Liver (tissue), 9 donors: ENCODE measurements around the gene UBE2QL1. TPM values are rescaled to one million over a fixed set of nuclear protein-coding genes. Genes with fewer than 3 reads are reported as not detected.

Source experiments
- DNase-seq: peaks from one replicate; pipeline ENCODE4 v3.0.0-alpha.2; 2017; ENCODE audit warnings: low spot score
- H3K27ac ChIP-seq, 2 donors: one replicate each; pipeline ENCODE4 v1.7.0; 2013; ENCODE audit warnings: inconsistent platforms in 2 of 2, low read length in 2 of 2, control low read depth in 1 of 2, low read depth in 1 of 2, mild to moderate bottlenecking in 1 of 2
- H3K27me3 ChIP-seq, 4 donors: one replicate each; pipeline versions ENCODE4 v1.6.1 to v1.7.0; 2013; ENCODE audit warnings: low read length in 3 of 4, inconsistent platforms in 1 of 4, mild to moderate bottlenecking in 1 of 4, moderate library complexity in 1 of 4; ENCODE audit not compliant: control insufficient read depth in 4 of 4, insufficient read depth in 4 of 4
- H3K36me3 ChIP-seq, 4 donors: one replicate each; pipeline versions ENCODE4 v1.6.1 to v1.7.0; 2013; ENCODE audit warnings: low read length in 3 of 4, mild to moderate bottlenecking in 3 of 4, low read depth in 1 of 4, moderate library complexity in 1 of 4; ENCODE audit not compliant: control insufficient read depth in 4 of 4, insufficient read depth in 3 of 4
- H3K4me1 ChIP-seq, 4 donors: one replicate each; pipeline versions ENCODE4 v1.6.1 to v1.7.0; 2013; ENCODE audit warnings: low read length in 3 of 4, mild to moderate bottlenecking in 3 of 4, moderate library complexity in 1 of 4; ENCODE audit not compliant: control insufficient read depth in 4 of 4, insufficient read depth in 4 of 4
- H3K4me3 ChIP-seq, 3 donors: one replicate each; pipeline versions ENCODE4 v1.6.1 to v1.7.0; 2013; ENCODE audit warnings: low read length in 3 of 3, control low read depth in 1 of 3, low read depth in 1 of 3, mild to moderate bottlenecking in 1 of 3
- H3K9ac ChIP-seq, 2 donors: one replicate each; pipeline ENCODE4 v1.7.0; 2013; ENCODE audit warnings: low read length in 2 of 2, mild to moderate bottlenecking in 2 of 2, moderate library complexity in 2 of 2, control low read depth in 1 of 2, low read depth in 1 of 2
- H3K9me3 ChIP-seq, 4 donors: one replicate each; pipeline versions ENCODE4 v1.6.1 to v1.7.0; 2013; ENCODE audit warnings: low read length in 3 of 4; ENCODE audit not compliant: control insufficient read depth in 4 of 4
- ATF3 ChIP-seq: IDR thresholded peaks from 2 replicates; pipeline ENCODE4 v1.6.1; 2016; ENCODE audit warnings: antibody characterized with exemption
- EGR1 ChIP-seq, 2 donors: IDR thresholded peaks; 2 replicates each; pipeline ENCODE4 v1.6.1; 2016 to 2018; ENCODE audit warnings: antibody characterized with exemption in 2 of 2, low read depth in 2 of 2
- FOXA1 ChIP-seq: IDR thresholded peaks from 2 replicates; pipeline ENCODE4 v1.6.1; 2016; ENCODE audit warnings: antibody characterized with exemption
- GABPA ChIP-seq, 2 donors: IDR thresholded peaks in 1 of 2; conservative IDR thresholded peaks in 1 of 2; 2 replicates each; pipeline ENCODE4 v1.6.1; 2016; ENCODE audit warnings: antibody characterized with exemption in 2 of 2, mild to moderate bottlenecking in 1 of 2, moderate library complexity in 1 of 2
- HNF4A ChIP-seq, 2 donors: conservative IDR thresholded peaks; 2 replicates each; pipeline ENCODE4 v1.6.1; 2016; ENCODE audit warnings: antibody characterized with exemption in 2 of 2, mild to moderate bottlenecking in 2 of 2
- HNF4G ChIP-seq: IDR thresholded peaks from 2 replicates; pipeline ENCODE4 v1.6.1; 2016; ENCODE audit warnings: antibody characterized with exemption
- JUND ChIP-seq, 2 donors: IDR thresholded peaks; 2 replicates each; pipeline ENCODE4 v1.6.1; 2016; ENCODE audit warnings: antibody characterized with exemption in 2 of 2
- NR2F2 ChIP-seq: IDR thresholded peaks from 2 replicates; pipeline ENCODE4 v1.6.1; 2016; ENCODE audit warnings: antibody characterized with exemption
- RAD21 ChIP-seq, 2 donors: IDR thresholded peaks; 2 replicates each; pipeline ENCODE4 v1.6.1; 2016; ENCODE audit warnings: antibody characterized with exemption in 2 of 2, mild to moderate bottlenecking in 2 of 2
- TAF1 ChIP-seq: conservative IDR thresholded peaks from 2 replicates; pipeline ENCODE4 v1.6.1; 2016; ENCODE audit warnings: antibody characterized with exemption, mild to moderate bottlenecking
- YY1 ChIP-seq: IDR thresholded peaks from 2 replicates; pipeline ENCODE4 v1.6.1; 2016; ENCODE audit warnings: antibody characterized with exemption, mild to moderate bottlenecking
- ZBTB33 ChIP-seq: IDR thresholded peaks from 2 replicates; pipeline ENCODE4 v1.6.1; 2016; ENCODE audit warnings: antibody characterized with exemption
- WGBS: extraction: QIAGEN DNeasy Blood & Tissue Kit; methylation state at CpG from one replicate; pipeline ENCODE4 v1.1.7; 2013; 5-methylcytosine and 5-hydroxymethylcytosine counted together
- polyA plus RNA-seq, 2 donors: library from polyadenylated mRNA; stranded (reverse) in 1 of 2; unstranded in 1 of 2; fragments of 200-250 nt in 1 of 2; fragments of >200 nt in 1 of 2; fragmentation: Nextera tagmentation in 1 of 2; extraction: Ambion mirVana in 1 of 2; gene quantifications; one replicate each; pipeline versions ENCODE4 v1.2.1 to v1.2.3, GENCODE V29; 2013 to 2015
- total RNA-seq, 2 donors: library from RNA; depleted of rRNA; stranded (reverse); fragments of >200 nt; gene quantifications; one replicate each; pipeline ENCODE4 v1.2.3, GENCODE V29; 2014
- TF ChIP-seq, protein P1 (sequence below): IDR thresholded peaks from 2 replicates; pipeline ENCODE4 v1.6.1; 2016; ENCODE audit warnings: antibody characterized with exemption, mild to moderate bottlenecking
- TF ChIP-seq, protein P2 (sequence below): IDR thresholded peaks from 2 replicates; pipeline ENCODE4 v1.6.1; 2016; ENCODE audit warnings: antibody characterized with exemption
- donor health status: healthy.
- donor health status: healthy.
- donor health status: healthy.
- donor health status: healthy.
- donor health status: healthy.

The UBE2QL1 gene
- total and polyA plus RNA-seq, 4 donors, result 0.09 to 1.9 (median 0.36) TPM

DNA sequence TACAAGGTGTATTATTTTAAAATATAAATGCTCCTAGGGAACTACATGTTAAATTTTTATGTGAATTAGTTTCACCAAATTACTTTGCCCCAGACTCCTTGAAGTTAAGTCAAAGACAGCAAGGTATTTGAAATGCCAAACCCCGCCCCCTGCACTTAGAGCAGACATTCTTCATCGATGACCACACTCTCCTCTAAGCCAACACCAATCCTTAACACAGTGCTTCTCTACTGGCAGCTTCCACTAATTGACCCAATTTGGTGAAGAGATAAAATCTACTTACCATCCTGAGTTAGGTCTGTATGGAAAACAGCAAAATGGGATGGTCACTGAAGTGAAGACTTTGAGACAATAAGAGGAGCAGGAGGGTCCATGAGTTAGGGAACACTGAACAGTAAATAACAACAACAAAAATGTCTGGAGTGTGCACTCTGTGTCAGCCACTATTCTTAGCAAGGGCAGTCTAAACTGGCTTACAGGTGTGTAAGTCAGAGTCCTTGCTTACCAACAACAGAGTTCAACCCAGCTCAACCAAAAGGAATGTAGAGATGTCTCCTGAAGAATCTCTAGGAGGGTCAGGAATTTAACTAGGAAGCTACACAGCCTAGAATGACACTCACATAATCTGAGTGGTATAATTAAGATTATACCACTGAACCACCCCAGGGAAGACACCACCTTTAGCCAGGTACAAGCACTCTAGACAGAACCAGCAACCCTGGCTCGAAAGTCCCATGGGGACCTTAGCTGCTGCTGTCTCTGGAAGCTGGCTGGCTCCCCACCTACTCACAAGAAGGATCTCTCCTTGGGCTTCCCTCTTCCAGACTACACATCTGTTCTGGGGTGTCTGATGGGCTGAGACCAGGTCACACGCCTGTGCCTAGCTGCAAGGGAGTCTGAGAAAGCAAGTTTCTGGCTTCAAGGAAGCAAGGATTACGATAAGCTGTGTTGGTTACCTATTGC, 8.8 kb upstream of the UBE2QL1 start:
- 86% methylated on average over 5 of the region's 5 CpGs for WGBS
- H3K36me3 ChIP-seq, result no peaks in the 10 kb centered on the region
- no peak overlapping the region for H3K4me3 ChIP-seq
- DNase-seq, result no peak
- no peak overlapping the region for H3K27ac ChIP-seq
- peaks cover 2 to 17% (median 5%) of the 10 kb centered on the region in 4 donors for H3K9me3 ChIP-seq
- no peak overlapping the region for H3K9ac ChIP-seq
- H3K4me1 ChIP-seq, result no peaks in the 10 kb centered on the region
- no peaks in the 10 kb centered on the region for H3K27me3 ChIP-seq
- TF ChIP-seq TAF1 (no peak), FOXA1 (no peak)

GRCh38 chr5:6442333-6442732, 6.3 kb upstream of the UBE2QL1 start:
- H3K4me3 ChIP-seq, result no peak overlapping the region
- TF ChIP-seq HNF4G (no peak), GABPA (IDR thresholded peaks at IDR 0.05 in 1 of 2, conservative IDR thresholded peaks at IDR 0.05 in 1 of 2) (no peak), EGR1 (IDR thresholded peaks at IDR 0.05; ENCODE audit: low read depth in 2 of 2) (no peak), ATF3 (no peak), NR2F2 (no peak), YY1 (no peak), FOXA1 (no peak), ZBTB33 (no peak), JUND (IDR thresholded peaks at IDR 0.05) (no peak), HNF4A (conservative IDR thresholded peaks at IDR 0.05) (no peak), RAD21 (IDR thresholded peaks at IDR 0.05) (no peak)
- TF ChIP-seq, protein P1, sequence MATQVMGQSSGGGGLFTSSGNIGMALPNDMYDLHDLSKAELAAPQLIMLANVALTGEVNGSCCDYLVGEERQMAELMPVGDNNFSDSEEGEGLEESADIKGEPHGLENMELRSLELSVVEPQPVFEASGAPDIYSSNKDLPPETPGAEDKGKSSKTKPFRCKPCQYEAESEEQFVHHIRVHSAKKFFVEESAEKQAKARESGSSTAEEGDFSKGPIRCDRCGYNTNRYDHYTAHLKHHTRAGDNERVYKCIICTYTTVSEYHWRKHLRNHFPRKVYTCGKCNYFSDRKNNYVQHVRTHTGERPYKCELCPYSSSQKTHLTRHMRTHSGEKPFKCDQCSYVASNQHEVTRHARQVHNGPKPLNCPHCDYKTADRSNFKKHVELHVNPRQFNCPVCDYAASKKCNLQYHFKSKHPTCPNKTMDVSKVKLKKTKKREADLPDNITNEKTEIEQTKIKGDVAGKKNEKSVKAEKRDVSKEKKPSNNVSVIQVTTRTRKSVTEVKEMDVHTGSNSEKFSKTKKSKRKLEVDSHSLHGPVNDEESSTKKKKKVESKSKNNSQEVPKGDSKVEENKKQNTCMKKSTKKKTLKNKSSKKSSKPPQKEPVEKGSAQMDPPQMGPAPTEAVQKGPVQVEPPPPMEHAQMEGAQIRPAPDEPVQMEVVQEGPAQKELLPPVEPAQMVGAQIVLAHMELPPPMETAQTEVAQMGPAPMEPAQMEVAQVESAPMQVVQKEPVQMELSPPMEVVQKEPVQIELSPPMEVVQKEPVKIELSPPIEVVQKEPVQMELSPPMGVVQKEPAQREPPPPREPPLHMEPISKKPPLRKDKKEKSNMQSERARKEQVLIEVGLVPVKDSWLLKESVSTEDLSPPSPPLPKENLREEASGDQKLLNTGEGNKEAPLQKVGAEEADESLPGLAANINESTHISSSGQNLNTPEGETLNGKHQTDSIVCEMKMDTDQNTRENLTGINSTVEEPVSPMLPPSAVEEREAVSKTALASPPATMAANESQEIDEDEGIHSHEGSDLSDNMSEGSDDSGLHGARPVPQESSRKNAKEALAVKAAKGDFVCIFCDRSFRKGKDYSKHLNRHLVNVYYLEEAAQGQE, result no peak
- TF ChIP-seq, protein P2, sequence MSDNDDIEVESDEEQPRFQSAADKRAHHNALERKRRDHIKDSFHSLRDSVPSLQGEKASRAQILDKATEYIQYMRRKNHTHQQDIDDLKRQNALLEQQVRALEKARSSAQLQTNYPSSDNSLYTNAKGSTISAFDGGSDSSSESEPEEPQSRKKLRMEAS, result no peak
- H3K27me3 ChIP-seq, result no peaks in the 10 kb centered on the region
- WGBS, result 80% methylated on average over 2 of the region's 2 CpGs
- no peak overlapping the region for H3K27ac ChIP-seq
- H3K36me3 ChIP-seq, result no peaks in the 10 kb centered on the region
- H3K9me3 ChIP-seq, result peaks cover 2 to 17% (median 5%) of the 10 kb centered on the region in 4 donors
- no peak overlapping the region for H3K9ac ChIP-seq
- no peaks in the 10 kb centered on the region for H3K4me1 ChIP-seq
- no peak for DNase-seq
